ENCODE measurements around the gene SRCAP.

The SRCAP gene

GRCh38 chr16:30698816-30699614, at the start of gene SRCAP:
SRCAP (plus strand) TSS chr16:30699171; CDS start chr16:30700825, 1,654 bp downstream.
- DNase-seq (ENCODE audit: insufficient read length, low spot score) (peak; percentile 82), FAIRE-seq (peak; percentile 33)

GRCh38 chr16:30649725-30650368, 49.1 kb upstream of the SRCAP start:
- FAIRE-seq (peak; percentile 54), DNase-seq (ENCODE audit: insufficient read length, low spot score) (no peak)

- DNase-seq (ENCODE audit: insufficient read length, low spot score) (peak; percentile 83), FAIRE-seq (peak; percentile 99)
Observed at GRCh38 chr16:30650369-30651123, 48.4 kb upstream of the SRCAP start, which contains the start of gene PRR14. PRR14 (plus strand) TSS chr16:30650960; CDS start chr16:30651646, 686 bp downstream.

GRCh38 chr16:30651124-30652004, 47.6 kb upstream of the SRCAP start:
- DNase-seq (ENCODE audit: insufficient read length, low spot score), result peak; percentile 84
- FAIRE-seq, result no peak

GRCh38 chr16:30652005-30652296, 47.0 kb upstream of the SRCAP start:
- DNase-seq (ENCODE audit: insufficient read length, low spot score) (no peak), FAIRE-seq (no peak)

GRCh38 chr16:30652718-30653117, 46.3 kb upstream of the SRCAP start:
- no peak for FAIRE-seq
- DNase-seq (ENCODE audit: insufficient read length, low spot score), result no peak

GRCh38 chr16:30654856-30655255, 44.1 kb upstream of the SRCAP start:
- FAIRE-seq (no peak), DNase-seq (ENCODE audit: insufficient read length, low spot score) (no peak)

- FAIRE-seq, result no peak
- DNase-seq (ENCODE audit: insufficient read length, low spot score), result no peak
Observed at GRCh38 chr16:30655815-30656347, 43.1 kb upstream of the SRCAP start.

- FAIRE-seq (no peak), DNase-seq (ENCODE audit: insufficient read length, low spot score) (no peak)
Observed at GRCh38 chr16:30656388-30656787, 42.6 kb upstream of the SRCAP start.

GRCh38 chr16:30656974-30657865, 41.8 kb upstream of the SRCAP start:
- FAIRE-seq, result no peak
- no peak for DNase-seq (ENCODE audit: insufficient read length, low spot score)

- DNase-seq (ENCODE audit: insufficient read length, low spot score), result peak; percentile 89
- peak; percentile 97 for FAIRE-seq
Observed at GRCh38 chr16:30657866-30658730, 40.9 kb upstream of the SRCAP start, which contains the start of gene FBRS. FBRS (plus strand) TSS chr16:30658431; CDS start chr16:30659519, 1,088 bp downstream.

- no peak for FAIRE-seq
- DNase-seq (ENCODE audit: insufficient read length, low spot score), result peak; percentile 79
Observed at GRCh38 chr16:30658731-30659506, 40.1 kb upstream of the SRCAP start.

- FAIRE-seq, result peak; percentile 57
- DNase-seq (ENCODE audit: insufficient read length, low spot score), result no peak
Observed at GRCh38 chr16:30659507-30660423, 39.2 kb upstream of the SRCAP start.

GRCh38 chr16:30660424-30661261, 38.3 kb upstream of the SRCAP start:
- FAIRE-seq (peak; percentile 87), DNase-seq (ENCODE audit: insufficient read length, low spot score) (peak; percentile 67)

- no peak for DNase-seq (ENCODE audit: insufficient read length, low spot score)
- no peak for FAIRE-seq
Observed at GRCh38 chr16:30662449-30662848, 36.5 kb upstream of the SRCAP start.
